RPMI7951 (cell line): ENCODE data around the gene SLC23A1. TPM values are rescaled to one million over a fixed set of nuclear protein-coding genes. Genes with fewer than 3 reads are reported as not detected.
"Not testable (repeated sequence)": the region's sequence is repeated elsewhere in the genome, so short reads cannot be mapped to it uniquely, and the experiment has no call there.

Source experiments
- DNase-seq: peaks from one replicate; pipeline ENCODE4 v3.0.0-alpha.2; 2012; ENCODE audit warnings: low read depth
- total RNA-seq: library from RNA; depleted of rRNA; stranded (reverse); fragments of >200 nt; shearing (Covaris generic); gene quantifications from 2 replicates; pipeline ENCODE4 v1.2.3, GENCODE V29; 2014; rRNA removed

Gene SLC23A1
- total RNA-seq, result not detected in 2 replicates

GRCh38 chr5:139383275-139383992, at the start of gene SLC23A1:
Gene SLC23A1, minus strand, starts transcription at chr5:139383297. Its CDS starts 44 bp downstream, at chr5:139383253.
- no peak for DNase-seq

- no peak for DNase-seq
These were observed 48.6 kb upstream of the SLC23A1 start for GRCh38 chr5:139431706-139432105.

GRCh38 chr5:139430015-139430414, 46.9 kb upstream of the SLC23A1 start:
- no peak for DNase-seq

- DNase-seq, result peak; percentile 11
These were observed 43.2 kb upstream of the SLC23A1 start for GRCh38 chr5:139426203-139426885.

- no peak for DNase-seq
These were observed 42.4 kb upstream of the SLC23A1 start for GRCh38 chr5:139425497-139425896.

GRCh38 chr5:139422307-139422893, 39.3 kb upstream of the SLC23A1 start:
- DNase-seq, result peak; percentile 65

GRCh38 chr5:139419226-139420192, 36.4 kb upstream of the SLC23A1 start:
- no peak for DNase-seq

GRCh38 chr5:139418793-139419192, 35.7 kb upstream of the SLC23A1 start:
- no peak for DNase-seq

- DNase-seq, result no peak
These were observed 34.1 kb upstream of the SLC23A1 start for GRCh38 chr5:139417214-139417613.

- DNase-seq, result no peak
These were observed 33.6 kb upstream of the SLC23A1 start for GRCh38 chr5:139416651-139417050.

GRCh38 chr5:139415869-139416268, 32.8 kb upstream of the SLC23A1 start:
- no peak for DNase-seq

GRCh38 chr5:139415221-139415861, 32.2 kb upstream of the SLC23A1 start:
- no peak for DNase-seq

GRCh38 chr5:139414581-139415130, 31.6 kb upstream of the SLC23A1 start:
- no peak for DNase-seq

- no peak for DNase-seq
These were observed 30.9 kb upstream of the SLC23A1 start for GRCh38 chr5:139413963-139414362.

- DNase-seq, result no peak
These were observed 30.1 kb upstream of the SLC23A1 start for GRCh38 chr5:139413153-139413552.

GRCh38 chr5:139410993-139411828, 28.1 kb upstream of the SLC23A1 start:
- no peak for DNase-seq

GRCh38 chr5:139410121-139410992, 27.3 kb upstream of the SLC23A1 start:
- DNase-seq, result no peak

GRCh38 chr5:139409116-139409515, 26.0 kb upstream of the SLC23A1 start:
- DNase-seq, result not testable (repeated sequence)

- DNase-seq, result no peak
These were observed 25.1 kb upstream of the SLC23A1 start for GRCh38 chr5:139408191-139408590.
